ENCODE results near the gene PRXL2B.
A peak's percentile ranks its signal among the peaks of the same experiment; 100 is the strongest.
"Not testable (repeated sequence)": the region's sequence is repeated elsewhere in the genome, so short reads cannot be mapped to it uniquely, and the experiment has no call there.

Gene PRXL2B

DNA sequence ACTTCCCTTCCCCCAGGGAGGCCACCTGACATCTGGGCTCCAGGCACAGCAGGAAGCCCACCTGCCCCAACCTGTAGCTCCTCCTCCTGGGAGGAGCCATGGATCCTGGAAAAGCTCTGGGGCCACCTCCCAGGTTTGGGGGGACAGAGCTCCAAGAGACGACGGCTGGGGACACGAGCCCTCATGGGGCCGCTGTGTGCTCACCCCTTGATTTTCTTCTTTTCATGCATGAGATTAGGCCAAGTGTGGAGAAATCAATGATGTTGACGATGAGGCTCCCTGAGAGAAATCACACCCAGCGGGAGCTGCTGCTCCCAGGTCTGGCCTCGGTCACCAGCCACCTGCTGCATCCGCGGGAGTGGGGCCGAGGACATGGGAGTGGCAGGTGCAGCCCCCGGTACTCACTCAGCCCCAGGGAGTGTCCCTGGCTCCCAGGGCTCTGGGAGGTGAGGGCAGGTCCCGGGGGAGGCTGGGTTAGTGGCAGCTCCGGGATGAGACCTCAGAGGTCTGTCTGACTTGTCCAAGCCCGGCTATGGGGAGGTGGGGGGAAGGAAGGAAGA is 21.7 kb upstream of the PRXL2B start:
- DNase-seq, result no peak

DNA sequence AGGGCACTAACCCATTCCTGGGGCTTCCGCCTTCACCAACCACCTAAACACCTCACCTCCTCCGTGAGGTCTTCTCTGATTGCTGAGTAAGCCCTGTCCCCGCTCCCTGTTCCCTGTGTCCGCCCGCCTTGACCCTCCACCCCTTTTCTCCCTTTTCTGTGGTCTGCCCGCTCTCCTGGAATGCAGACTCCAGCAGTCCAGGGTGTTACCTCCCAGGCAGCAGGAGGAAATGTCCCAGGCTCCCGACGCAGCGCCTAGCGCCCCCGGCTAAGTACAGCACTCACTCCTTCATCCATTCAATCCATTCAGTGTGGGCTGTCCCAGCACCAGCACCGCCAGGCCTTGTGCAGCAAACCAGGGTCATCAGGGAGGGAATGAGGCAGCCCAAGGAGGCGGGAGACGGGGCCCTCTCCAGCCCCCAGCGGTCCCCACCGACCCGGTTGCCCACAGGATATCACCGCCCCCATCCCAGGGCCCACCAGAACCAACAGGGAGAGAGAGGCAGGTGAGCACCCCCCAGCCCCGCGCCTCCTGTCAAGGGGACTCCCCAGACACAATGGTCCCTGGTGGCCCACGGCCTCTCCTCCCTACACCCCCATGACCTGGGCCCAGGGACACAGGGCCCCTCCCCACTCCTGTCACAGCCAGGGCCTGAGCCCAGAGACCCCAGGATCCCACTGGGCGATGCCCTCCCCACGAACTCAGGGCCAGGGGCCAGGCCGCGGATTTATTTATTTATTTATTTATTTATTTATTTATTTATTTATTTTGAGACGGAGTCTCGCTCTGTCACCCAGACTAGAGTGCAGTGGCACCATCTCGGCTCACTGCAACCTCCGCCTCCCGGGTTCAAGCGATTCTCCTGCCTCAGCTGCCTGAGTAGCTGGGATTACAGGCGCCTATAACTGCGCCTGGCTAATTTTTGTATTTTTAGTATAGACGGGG is 20.2 kb upstream of the PRXL2B start:
- no peak for DNase-seq

GRCh38 chr1:2567083-2567679 is 19.4 kb upstream of the PRXL2B start:
- no peak for DNase-seq

DNA sequence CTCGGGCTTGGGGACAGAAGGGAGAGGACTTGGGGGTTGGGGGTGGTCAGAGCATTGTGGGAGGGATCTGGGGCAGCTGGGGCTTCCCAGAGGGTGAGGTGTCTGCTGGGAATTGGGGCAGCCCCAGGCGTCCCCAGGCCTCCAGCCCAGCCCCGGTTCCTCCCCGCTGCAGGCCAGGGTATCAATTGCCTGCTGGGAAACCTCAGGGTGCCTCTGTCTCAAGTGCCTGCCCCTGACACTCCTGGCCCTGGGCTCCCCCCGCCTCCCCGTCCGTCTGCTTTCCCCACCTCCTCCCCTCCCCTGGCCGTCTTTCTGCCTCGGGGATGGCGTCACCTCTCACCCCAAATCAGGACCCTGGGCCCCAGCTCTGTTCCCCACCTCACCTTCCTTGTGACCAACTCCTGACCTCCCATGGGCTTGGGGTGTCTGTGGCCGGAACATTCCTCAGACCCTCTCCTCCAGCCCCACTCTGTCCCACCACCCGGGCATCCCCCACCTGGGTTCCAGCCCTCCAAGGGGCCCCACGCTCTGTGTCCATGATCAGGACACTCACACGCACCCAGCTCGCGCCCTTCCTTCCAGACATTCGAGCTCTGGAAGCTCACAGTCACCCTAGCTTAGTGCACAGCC is 18.3 kb upstream of the PRXL2B start:
- not testable (repeated sequence) for DNase-seq

GRCh38 chr1:2569060-2569459 is 17.5 kb upstream of the PRXL2B start:
- DNase-seq, result no peak

DNA sequence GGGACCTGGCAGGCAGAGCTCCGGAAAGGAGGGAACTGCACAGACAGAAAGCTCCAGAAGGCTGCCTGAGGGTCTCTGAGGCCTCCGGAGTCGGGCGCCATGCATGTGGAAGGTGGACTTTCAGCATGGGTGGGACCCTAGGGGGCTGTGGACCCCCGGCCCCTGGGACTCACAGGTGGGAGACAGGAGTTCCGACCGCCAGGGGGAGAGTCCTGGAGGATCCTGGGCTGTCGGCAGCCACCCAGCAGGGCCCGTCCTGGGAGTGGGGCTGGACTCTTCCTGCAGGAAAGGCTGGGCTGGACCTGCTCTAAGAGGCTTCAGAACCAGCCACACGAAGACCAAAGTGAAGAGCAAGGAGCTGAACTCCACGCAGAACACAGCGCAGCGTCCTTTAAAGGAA is 16.9 kb upstream of the PRXL2B start:
- DNase-seq, result not testable (repeated sequence)

- no peak for DNase-seq
These were observed 16.2 kb upstream of the PRXL2B start for GRCh38 chr1:2570332-2570731.

DNA sequence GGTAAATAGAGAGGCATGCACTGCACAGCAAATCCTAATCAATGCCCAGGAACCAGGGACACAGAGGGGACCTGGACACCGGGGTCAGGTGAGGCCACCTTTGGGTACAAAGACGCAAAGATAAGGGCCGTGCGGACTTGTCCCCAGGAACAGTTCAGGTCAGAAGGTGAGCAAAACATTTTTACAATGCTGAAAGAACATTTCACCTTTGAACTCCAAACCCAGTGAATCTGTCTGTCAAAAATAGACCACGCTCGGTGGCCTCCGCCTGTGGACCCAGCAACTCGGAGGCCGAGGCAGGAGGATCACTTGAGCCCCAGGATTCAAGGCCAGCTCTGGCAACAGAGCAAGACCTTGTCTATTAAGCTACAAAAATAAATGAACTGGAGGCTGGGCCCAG is 15.2 kb upstream of the PRXL2B start:
- DNase-seq, result no peak

GRCh38 chr1:2573250-2573920 is 13.2 kb upstream of the PRXL2B start:
- DNase-seq, result no peak

DNA sequence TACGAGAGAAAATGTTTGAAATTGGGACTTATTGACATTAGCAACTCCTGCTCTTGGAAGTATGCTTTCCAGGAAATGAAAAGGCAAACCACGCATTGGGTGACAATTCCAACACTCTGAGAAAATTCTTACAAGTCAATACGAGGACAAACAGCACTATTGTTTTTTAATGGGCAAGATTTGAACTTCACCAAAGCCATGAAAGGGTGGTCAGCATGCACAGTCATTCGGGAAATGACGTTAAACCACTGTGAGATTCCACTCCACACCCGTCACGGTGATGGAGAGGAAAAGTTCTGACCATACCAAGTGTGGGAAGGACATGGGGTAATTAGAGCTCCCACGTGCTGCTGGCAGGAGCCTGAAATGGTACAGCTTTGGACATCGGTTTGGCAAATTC is 12.2 kb upstream of the PRXL2B start:
- DNase-seq, result no peak

- no peak for DNase-seq
These were observed 10.5 kb upstream of the PRXL2B start for GRCh38 chr1:2575801-2576663.

DNA sequence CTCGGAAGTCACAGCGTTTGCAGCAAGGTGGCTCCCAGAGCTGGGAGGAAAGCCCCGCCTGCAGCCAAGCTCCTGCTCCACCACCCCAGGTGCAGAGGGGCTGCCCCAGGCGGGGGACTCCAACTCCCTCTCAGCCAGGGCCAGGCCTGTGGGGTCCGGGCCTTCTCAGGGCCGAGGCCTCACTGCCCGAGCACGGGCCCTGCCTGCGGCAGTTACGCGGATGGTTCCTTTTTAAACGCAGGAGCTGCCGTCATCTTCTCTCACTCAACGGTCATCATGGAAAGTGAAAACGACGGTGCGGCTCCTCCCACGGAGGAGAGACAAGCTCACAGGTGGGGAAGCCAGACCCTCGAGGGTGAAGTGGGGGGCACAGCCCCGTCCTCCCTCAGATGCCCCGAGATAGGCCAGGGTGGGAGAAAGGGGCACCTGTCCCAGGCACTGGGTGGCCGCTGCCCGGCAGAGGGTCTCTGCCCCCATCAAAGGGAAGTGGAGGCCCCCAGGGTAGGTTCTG is 9.0 kb upstream of the PRXL2B start:
- DNase-seq, result peak; percentile 33 to 53

GRCh38 chr1:2578758-2579118 is 7.8 kb upstream of the PRXL2B start:
- DNase-seq, result no peak

DNA sequence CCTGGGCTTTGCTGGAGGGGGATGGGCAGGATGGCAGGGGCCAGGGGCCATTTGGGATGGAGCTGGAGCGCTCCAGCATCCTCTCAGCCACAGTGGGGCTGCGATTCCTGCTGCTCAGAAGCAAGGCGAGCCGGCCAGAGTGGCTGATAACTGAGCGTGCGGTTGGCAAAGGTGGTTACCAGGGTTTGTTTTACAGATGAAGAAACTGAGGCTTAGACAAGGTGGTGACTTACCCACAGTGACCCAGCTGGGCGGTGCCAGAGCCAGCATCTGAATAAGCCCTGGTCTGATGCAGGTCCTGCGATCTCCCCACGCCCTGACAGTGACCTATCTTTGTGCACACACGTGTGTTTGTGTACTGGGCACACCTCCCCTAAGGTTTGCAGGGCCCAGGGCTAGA is 5.9 kb upstream of the PRXL2B start:
- no peak for DNase-seq

GRCh38 chr1:2582391-2582790 is 4.2 kb upstream of the PRXL2B start:
- no peak for DNase-seq

GRCh38 chr1:2583331-2583791 is 3.2 kb upstream of the PRXL2B start:
- no peak for DNase-seq

- DNase-seq, result peak in 1 of 2 experiments; percentile 24
These were observed 2.7 kb upstream of the PRXL2B start for GRCh38 chr1:2583871-2584351.

DNA sequence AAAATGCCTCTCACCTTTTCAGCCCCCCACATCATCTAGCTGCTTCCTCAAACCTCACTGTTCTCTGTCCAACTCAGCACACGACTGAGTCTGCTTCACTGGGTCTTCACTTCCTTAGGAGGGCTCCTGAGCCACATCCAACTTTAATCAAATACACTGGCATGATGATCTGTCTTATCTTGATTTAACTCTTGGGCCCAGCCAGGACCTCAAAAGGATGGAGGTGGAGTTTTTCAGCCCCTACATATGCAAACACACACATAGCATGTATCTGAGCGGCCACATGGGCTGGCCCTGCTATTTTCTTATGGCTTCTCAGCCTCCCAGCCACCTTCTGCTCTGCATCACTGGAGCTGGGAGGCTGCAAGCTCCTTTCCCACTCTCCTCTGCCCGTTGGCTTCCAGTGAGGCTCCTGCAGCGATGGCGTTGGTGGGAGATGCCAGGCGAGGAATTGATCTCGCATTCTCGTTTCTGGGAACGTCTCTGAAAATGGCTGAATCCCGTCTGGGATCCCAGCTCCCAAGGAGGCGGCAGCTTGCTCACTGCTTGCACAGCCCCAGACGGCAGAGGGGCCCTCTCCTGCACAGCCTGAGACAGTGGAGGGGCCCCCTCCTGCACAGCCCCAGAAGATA is 1.8 kb upstream of the PRXL2B start:
- DNase-seq, result no peak

- peak; percentile 50 to 57 for DNase-seq
These were observed 1.1 kb upstream of the PRXL2B start for GRCh38 chr1:2585318-2586092.

Measured in stimulated activated CD4-positive, alpha-beta T cell treated with anti-CD3 and anti-CD28 coated beads, Interleukin-4, amount 100 ng/mL, for 4 hours (primary cell).